GM19395 (cell line): Measurements from ENCODE around the gene ANO4.
"Not testable (repeated sequence)": the region's sequence is repeated elsewhere in the genome, so short reads cannot be mapped to it uniquely, and the experiment has no call there.

Experiments used
- ATAC-seq: cut with Tn5 transposase; IDR thresholded peaks from one replicate; pipeline ENCODE4 v1.9.1; 2021; ENCODE audit warnings: mild to moderate bottlenecking, moderate library complexity; ENCODE audit not compliant: unreplicated experiment

The ANO4 gene

DNA sequence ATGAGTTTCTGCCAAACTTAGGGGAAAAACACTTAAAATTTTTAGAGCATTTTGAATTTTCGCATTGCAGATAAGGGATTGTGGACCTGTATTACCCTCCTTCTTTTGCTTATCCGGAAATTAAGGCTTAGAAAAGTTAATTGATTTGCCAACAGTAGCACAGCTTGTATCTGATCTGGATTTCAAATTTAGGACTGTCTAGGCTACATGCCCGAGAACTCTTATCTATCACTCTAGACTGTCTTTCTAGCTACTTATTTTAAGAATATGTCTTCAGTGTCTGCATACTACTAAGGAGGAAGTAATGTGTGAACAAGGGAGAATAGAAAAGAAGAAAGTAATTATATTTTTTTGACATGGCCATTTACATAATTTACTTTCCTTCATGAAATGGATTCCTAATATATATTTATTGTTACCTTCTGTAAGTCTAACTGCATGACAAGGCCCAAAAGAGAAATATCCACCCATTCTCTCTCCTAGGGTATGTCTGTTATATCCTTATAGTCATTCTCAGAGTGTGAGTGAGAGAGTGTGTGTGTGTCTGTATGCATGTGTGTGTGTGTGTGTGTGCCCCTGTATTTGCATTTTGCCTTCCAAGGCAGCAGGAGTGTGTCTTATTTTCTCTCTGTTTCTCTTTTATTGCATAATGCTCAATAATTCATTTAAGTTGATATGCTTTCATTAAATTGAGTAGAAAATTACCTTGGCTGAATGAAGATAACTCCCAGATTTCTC lies 283.4 kb downstream of the ANO4 start:
- ATAC-seq, result no peak

DNA sequence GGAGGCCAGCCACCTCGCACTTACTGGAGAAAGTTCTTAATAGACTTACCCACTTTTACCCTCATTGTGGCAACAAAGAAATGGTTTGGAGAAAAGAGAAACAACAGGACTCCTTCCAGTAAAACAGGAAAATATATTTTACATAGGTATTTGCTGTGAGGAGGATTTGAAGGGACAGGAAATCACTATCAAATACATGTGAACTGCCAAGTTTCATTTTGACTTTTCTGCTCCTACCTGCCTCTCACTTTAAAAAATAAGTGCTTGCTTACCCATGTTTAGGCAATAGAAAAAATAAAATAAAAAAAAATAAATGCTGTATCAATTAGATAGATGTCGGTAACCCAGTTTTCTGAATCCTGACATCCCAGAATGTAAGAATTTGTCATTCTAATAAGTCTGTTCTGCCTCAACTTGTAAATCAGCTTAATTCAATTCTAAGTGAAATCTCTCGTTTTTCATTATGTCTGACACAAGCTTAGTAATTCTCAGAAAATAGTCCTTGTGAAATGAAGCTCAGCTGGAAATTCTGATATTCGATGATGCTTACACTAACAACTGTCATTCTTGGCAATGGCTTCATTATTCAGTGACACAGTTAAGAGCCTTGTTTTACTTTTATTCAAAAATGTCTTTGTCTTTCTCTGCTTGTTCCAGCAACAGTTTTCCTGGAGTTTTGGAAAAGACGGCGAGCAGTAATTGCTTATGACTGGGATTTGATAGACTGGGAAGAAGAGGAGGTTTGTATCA lies 284.1 kb downstream of the ANO4 start:
- no peak for ATAC-seq

DNA sequence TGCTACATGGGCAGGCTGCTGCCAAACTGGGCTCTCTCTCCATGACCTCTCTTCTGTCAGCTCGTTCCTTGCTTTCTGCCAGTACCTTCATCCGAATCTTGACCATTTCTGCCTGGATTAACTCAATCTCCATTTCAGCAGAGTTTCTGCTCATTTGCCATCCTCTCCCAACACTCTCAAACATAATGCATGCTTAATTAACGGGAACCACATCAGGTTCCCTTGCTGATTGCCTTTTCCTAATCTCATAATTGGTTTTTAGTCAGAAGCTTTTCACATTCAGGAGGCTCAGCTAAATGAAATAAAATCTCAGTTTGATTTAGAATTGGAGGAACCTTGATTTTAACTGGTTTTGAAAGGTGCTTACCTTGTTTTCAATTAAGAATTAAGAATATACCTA lies 288.1 kb downstream of the ANO4 start:
- ATAC-seq, result no peak

DNA sequence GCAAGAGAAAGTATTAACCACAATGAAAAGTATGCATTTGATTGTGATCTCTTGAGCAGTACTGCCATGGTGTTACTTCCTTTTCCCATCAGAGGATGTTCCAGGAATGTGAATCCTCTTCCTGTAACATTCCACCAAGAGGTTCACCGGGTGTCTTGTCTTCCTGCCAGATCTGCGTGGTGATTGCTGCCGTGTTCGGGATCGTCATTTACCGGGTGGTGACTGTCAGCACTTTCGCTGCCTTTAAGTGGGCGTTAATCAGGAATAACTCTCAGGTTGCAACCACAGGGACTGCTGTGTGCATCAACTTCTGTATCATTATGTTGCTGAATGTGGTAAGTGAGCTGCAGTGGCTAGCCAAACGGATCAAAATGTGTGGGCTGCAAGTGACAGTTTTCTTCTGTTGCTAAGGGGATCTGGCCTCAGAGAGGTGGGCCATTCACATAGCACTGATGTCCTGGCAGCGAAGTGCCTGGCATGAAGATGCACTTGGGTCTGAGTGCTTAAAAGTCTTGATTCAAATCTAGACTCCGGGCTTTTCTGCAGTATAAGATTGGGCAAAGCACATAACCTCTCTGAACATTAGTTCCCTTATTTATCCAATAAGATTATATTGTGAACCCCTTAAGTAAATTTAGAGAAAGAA lies 292.0 kb downstream of the ANO4 start:
- ATAC-seq, result no peak

DNA sequence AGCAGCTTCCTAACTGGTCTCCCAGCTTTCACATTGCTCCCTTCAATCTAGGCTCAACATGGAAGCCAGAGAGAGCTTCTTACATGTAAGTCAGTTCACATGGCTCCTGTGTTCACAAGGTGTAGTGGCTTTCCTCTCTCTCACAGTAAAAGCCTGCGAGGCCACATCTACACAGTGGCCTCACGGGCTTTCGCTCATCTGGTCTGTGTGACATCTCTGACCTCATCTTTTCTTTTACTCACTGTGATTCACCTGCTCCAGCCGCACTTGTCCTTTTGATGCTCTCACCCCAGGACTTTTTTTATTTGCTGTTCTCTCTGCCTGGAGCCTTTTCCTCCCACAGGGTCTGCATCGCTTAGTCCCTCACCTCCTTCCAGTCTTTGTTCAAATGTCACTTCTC lies 293.3 kb downstream of the ANO4 start:
- no peak for ATAC-seq

DNA sequence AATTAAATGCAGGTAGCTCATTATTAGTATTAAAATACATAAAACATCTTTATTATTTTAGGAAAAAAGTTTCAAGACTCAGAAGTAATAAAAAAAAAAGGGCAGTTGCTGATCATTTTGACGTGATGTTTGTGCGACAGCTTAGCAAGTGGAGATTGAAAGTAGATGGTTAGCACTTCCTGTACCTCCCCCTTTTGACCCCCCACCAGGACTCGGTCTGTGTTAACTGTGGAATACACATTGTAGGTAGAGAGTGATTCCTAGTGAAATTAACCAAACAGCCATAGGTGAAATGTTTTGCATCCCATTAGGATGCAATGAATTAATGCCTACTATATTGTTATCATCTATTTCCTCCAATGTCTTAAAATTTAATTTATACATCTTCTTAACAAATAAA lies 294.7 kb downstream of the ANO4 start:
- no peak for ATAC-seq

DNA sequence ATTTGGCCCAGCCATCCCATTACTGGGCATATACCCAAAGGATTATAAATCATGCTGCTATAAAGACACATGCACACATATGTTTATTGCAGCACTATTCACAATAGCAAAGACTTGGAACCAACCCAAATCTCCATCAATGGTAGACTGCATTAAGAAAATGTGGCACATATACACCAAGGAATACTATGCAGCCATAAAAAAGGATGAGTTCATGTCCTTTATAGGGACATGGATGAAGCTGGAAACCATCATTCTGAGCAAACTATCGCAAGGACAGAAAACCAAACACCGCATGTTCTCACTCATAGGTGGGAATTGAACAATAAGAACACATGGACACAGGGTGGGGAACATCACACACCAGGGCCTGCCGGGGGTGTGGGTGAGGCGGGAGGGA lies 295.6 kb downstream of the ANO4 start:
- not testable (repeated sequence) for ATAC-seq

DNA sequence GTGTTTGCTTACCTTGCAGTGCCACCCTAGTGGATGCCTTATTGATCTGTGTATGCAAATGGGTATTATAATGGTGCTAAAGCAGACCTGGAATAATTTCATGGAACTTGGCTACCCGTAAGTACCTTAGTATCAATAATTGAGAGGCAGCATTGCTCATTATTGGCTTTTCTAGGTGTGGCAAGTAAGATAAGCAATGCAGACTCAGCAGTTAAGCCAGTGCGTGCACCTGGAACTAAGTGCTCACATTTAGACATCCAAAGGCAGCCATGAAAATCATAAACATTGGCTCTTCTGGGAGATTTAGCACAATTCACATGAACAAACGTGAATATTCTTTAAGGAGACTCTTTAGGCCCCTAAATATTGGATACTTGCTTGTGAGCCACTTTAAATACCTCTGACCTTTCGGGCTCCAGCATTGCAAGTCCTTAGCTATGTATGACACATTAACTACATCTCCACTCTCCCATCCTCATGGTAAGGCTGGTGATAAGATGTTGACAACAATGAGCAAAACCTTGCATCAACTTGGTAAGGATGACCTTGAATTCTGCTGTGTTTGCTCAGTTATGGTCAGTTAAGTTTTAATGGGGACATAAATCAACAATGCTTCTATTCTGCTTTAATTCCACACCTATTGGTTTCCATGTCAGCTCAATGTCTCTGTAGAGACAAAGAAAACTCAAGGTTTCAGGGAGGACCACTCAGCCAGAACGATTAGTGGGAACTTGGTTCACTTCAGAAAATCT lies 303.4 kb downstream of the ANO4 start:
- ATAC-seq, result no peak

DNA sequence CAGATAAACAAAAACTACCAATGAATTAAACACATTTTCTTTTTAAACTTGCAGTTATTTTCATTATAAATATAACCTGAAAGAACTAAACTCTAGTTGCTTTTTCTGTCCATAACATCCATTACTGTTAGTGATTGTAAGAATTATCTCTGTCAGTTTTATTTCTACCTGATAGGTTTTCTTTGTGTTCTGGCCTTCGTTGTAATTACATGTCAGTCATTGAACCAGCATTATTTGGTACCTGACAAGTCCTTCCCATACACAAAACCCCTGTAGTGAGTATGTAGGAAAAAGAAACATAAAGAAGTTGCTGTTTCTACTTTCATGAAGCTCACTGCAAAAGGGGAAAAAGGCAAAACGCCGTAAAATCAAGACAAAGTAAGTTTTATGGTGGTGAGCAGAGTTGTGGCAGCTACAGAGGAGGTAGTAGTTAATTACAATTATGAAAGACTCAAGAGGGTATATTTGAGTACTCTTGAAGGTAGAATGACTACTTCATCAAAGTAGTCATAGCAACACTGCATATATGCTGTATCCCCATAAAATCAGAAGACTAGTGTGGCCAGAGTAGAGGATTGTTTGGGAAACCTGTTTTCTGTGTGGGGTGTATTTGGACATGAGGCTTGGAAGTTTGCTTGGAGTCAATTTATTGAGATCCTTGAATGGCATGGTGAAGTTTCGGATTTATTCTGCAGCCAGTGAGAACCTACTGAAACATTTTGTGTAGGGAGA lies 312.6 kb downstream of the ANO4 start:
- ATAC-seq, result no peak

DNA sequence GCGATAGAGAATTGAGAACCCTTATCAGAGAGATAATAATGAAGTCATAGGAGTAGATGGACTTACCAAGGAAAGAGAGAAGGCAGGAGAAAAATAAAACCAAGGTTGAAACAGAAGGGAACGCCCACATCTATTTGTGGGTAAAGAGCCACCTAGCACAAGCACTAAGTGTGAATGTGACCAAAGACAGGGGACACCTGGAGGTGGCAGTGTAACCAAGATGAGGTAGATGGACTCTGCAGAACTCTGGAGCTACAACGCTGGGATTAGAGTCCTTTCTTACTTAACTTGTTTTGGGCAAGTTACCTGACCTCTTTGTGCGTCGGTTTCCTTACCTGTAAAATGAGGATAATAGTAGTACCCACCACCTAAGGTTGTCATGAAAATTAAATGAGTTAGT lies 313.6 kb downstream of the ANO4 start:
- ATAC-seq, result no peak

DNA sequence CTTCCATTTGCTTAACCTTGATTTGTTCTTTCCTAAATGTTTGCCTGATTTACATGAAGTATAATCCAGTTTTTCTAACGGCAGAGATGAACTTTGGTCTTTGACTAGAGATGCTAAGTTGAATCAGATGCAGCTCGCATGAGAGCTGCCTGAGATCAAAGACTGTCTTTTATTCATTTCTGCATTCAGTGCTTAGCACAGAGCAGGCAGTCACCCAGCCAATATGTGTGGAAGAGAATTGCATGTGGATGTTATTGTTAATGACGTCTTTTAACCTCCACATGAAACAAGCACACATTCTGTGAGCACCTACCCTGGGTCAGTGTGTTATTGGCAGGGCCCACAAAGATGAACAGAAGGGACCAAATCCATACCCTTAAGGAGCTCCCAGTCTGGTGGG lies 316.3 kb downstream of the ANO4 start:
- no peak for ATAC-seq

DNA sequence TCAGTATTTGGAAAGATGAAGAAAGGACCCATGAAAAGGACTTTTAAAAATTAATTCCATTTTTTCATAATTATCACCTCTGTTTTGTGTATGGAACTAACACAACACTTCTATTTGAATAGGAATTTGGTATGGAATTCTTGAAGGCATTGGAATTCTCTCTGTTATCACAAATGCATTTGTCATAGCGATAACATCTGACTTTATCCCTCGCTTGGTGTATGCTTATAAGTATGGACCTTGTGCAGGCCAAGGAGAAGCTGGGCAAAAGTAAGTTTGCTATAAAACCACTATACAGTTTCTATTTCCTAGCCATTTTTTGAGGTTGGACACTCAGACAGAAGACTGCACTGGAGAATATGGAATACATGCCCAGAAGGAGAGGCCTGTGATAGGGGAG lies 316.9 kb downstream of the ANO4 start:
- no peak for ATAC-seq

DNA sequence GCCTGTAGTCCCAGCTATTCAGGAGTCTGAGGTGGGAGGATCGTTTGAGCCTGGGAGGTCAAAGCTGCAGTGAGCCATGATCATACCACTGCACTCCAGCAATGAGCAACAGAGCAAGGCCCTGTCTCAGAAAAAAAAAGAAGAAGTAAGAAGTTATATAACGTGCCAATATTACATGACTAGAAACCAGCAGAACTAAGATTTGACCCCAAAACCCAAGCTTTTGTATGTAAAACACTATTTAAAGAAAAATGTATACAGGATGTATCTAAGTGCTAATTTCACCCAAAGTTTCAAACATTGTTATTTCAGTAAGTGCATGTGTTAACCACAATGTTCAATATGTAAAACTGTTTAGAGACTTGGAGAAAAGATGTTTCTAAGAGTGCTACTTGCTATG lies 320.8 kb downstream of the ANO4 start:
- peak; percentile 57 for ATAC-seq

DNA sequence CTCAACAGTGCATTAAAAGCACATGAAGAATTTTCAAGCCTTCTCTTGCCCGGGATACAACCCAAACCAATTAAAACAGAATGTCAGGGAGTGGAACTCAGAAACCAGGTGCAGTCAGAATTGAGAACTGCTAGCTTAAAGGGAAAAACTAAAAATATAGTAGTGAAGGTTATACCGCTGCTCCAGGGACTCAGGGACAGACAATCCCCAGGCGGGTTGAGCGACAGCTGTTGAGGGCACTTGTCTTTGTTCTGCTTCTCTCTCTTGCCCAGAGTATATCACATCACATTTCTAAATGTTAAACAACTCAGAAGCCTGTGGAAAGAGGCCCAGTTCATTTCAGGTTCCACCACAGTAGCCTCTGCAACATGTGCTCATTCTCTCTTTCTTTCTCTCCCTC lies 322.3 kb downstream of the ANO4 start:
- ATAC-seq, result no peak

DNA sequence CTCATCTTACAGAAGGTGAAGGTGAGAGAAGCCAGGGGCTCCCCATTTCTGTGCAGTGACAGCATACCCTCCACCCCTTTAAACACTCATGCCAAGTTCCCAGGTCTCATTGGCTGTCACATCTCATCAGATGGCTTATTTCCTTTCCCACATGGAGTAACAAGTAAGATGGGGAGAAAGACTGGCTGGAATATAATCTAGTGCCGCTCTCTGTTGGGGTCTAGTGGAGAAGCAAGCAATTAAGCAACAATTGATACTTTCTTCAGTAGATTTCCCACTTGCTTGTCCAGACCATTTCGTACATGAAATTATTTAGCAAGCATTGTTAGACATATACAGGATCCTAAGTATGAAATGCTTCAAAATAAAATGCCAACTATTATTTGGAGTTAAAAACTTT lies 323.3 kb downstream of the ANO4 start:
- no peak for ATAC-seq

DNA sequence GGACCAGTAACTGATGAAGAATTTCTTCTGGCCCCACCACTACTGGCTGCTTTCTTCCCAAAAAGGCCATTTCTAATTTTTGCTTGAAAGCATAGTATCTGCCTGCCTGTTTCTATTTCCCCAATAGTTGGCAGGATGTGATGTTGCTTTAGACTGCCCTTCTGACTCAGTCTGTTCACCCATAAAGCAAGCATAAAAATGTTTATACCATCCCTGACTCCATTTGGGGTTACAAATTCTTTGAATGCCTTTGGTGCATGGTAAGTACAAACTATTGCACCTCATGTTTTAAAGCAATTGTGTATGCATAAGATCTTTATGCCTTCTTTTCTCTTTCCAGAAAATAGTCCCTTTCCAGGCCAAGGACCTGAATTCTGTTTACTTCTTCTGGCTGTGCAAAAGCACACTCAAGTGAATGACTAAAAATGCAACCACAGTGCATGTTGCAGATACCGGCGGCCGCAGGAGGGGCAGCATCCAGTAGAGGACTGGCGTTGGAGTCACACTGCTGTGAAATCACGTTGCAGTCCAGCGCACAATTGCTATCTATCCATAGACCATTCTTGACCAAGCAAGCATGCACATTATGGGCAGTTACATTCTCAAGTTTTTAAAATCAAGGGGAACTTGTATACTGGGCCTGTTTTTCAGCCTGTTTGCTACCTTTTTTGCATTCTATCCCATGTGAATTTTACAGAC lies 333.1 kb downstream of the ANO4 start:
- no peak for ATAC-seq

DNA sequence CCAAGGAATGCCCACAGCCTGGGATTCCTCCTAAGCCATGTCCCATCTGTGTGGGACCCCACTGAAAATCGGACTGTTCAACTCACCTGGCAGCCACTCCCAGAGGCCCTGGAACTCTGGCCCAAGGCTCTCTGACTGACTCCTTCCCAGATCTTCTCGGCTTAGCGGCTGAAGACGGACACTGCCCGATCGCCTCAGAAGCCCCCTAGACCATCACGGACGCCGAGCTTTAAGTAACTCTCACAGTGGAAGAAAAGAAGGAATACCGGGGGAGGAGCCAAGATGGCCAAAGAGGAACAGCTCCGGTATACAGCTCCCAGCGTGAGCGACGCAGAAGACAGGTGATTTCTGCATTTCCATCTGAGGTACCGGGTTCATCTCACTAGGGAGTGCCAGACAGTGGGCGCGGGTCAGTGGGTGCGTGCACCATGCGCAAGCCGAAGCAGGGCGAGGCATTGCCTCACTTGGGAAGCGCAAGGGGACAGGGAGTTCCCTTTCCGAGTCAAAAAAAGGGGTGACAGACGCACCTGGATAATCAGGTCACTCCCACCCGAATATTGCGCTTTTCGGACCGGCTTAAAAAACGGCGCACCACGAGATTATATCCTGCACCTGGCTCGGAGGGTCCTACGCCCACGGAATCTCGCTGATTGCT lies 351.3 kb downstream of the ANO4 start:
- not testable (repeated sequence) for ATAC-seq

DNA sequence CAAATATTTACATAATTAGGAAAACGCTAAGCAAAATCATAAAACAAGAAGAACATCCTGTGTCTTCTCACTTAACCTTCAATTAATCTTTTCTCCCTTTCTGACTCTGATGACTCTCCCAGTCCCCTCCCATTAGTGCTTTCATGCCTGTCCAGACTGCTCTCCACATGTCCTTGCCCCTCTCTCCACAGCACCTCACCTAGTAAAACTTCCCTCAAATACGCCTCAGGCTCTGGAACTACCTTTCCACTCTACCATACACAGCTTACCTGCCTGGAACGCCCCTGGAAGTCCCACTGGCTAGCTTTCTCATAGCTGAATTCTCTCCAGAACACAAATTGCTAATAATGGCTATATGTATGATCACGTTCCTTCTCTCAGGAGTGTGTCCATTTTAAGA lies 370.7 kb downstream of the ANO4 start:
- no peak for ATAC-seq

DNA sequence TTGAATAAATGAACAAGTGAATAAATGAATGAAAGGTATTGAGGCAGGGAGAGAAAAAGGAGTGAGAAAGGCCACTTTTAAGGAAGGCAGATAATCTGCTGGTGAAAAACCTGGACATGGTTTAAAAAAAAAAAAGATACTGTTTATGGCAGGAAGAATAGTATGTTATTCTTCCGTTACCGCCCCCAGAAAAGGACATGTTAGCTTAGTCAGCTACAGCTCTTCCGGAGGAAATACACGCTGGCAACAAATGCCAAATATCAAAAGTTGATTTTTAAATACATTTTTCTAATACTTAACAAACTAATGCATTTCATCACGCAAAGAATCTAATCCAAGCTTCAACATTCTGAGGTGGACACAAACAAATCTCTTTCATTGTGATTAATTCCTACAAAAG lies 372.3 kb downstream of the ANO4 start:
- no peak for ATAC-seq

DNA sequence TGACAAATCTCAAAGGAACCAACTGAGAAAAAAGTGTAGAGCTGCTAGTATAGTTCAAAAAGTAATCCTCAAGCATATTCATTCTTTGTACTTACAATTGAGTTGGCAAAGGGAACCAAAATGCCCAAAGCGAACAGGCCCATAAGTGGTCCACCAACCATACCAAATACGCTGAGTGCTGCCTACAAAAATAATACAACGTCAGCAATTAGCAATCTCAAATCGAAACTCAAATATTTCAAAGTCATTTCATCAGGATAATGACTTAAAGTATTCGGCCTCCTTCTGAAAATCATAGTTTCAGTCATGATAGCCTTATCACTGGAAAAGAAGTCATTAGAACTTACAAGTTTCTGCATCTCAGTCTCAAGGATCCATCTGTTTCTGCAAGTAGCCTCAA lies 373.4 kb downstream of the ANO4 start:
- ATAC-seq, result no peak
